ENCODE data around the gene PPM1M. TPM values are rescaled to one million over a fixed set of nuclear protein-coding genes. Genes with fewer than 3 reads are reported as not detected.

PPM1M gene
- polyA plus RNA-seq, 3 donors from 2014 or later, result 57.1 to 83.6 (median 66.8) TPM

DNA sequence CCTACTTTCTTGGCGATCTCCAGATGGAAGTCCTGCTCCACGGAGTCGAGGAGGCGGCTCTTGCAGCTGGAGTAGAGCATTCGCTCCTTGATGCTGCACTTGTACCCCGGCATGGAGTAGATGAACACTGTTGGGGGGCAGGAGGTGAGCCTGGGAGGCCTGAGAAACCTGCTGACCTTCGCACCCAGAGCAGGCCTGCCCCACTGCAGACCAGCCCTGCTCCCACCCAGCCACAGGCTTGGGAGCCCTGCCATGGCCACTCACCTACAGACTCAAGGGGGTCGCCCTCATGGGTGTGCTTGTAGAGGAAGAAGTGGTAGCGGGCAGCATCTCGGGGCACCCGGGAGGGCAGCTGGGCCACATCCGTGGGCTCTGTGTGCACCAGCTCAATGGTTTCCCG, 15.9 kb upstream of the PPM1M start:
- H3K27ac Mint-ChIP-seq, result no peak overlapping the region

DNA sequence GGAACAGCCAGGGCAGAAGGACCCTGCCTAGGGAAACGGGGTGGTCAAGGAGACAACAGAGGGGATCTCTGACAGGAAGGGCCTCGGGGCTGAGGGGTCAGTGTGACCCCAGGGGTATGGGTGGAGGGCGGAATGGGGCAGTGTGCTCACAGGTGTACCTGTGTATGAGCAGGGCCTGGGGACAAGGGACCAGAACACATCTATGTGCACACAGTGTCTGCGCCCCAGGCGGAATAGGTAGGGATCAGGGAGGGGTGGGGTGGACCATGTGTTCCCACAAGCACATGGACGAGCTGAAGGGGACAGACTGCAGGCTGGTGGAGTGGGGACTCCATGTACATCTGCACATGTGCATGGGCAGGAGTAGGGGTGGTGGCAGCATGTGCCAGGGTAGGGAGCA, 15.1 kb upstream of the PPM1M start:
- H3K4me1 Mint-ChIP-seq, result peaks cover 21 to 28% of the 10 kb centered on the region in 2 donors
- H3K27ac Mint-ChIP-seq, result peak overlapping the region in 3 of 6 donors; percentile 13 to 44 (median 32)
- no peaks in the 10 kb centered on the region for H3K9me3 Mint-ChIP-seq
- H3K36me3 Mint-ChIP-seq, result peaks cover 0 to 8% (median 0%) of the 10 kb centered on the region in 3 donors
- no peaks in the 10 kb centered on the region for H3K27me3 Mint-ChIP-seq (ENCODE audit: low read depth in 3 of 3)
- DNase-seq, result no peak
- H3K4me3 Mint-ChIP-seq, result no peak overlapping the region

More for the DNA sequence above, 15.9 kb upstream of the PPM1M start:
- no peak for DNase-seq
- Mint-ChIP-seq H3K36me3 (peaks cover 0 to 8% (median 0%) of the 10 kb centered on the region in 3 donors), H3K4me1 (peaks cover 17 to 21% of the 10 kb centered on the region in 2 donors), H3K27me3 (ENCODE audit: low read depth in 3 of 3) (no peaks in the 10 kb centered on the region), H3K9me3 (no peaks in the 10 kb centered on the region), H3K4me3 (no peak overlapping the region)

DNA sequence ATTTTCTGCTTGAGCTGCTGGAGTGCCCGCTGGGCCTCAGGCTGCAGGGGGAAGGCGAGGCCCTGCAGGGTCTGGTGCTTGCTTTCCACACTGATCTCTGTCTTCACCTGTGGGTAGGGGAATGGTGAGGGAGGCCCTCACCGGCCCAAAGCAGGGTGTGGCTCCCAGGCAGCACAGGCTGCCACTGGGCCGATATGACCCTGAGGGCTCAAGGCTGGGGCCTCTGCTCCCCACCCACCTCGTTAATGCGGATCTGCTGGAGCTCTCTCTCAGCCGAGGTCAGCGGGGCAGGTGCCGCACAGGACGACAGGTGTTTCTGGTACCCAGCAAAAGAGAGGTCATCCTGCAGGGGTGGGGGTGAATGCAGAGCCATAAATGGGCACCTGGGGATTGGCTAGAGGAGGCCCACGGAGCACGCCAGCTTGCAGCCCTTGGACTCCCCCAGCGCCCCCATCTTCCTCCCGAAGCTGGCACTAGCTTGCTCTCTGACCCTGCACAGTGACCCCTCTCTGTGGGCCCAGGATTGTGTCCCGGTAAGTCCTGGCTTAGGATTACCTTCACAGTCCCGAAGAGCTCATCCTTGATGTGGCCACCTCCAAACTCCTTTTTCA, 14.6 kb upstream of the PPM1M start:
- no peak for DNase-seq
- H3K4me1 Mint-ChIP-seq, result peaks cover 26 to 33% of the 10 kb centered on the region in 2 donors
- no peaks in the 10 kb centered on the region for H3K9me3 Mint-ChIP-seq
- H3K27me3 Mint-ChIP-seq (ENCODE audit: low read depth in 3 of 3), result no peaks in the 10 kb centered on the region
- H3K27ac Mint-ChIP-seq, result no peak overlapping the region
- H3K36me3 Mint-ChIP-seq, result peaks cover 0 to 8% (median 0%) of the 10 kb centered on the region in 3 donors
- no peak overlapping the region for H3K4me3 Mint-ChIP-seq

DNA sequence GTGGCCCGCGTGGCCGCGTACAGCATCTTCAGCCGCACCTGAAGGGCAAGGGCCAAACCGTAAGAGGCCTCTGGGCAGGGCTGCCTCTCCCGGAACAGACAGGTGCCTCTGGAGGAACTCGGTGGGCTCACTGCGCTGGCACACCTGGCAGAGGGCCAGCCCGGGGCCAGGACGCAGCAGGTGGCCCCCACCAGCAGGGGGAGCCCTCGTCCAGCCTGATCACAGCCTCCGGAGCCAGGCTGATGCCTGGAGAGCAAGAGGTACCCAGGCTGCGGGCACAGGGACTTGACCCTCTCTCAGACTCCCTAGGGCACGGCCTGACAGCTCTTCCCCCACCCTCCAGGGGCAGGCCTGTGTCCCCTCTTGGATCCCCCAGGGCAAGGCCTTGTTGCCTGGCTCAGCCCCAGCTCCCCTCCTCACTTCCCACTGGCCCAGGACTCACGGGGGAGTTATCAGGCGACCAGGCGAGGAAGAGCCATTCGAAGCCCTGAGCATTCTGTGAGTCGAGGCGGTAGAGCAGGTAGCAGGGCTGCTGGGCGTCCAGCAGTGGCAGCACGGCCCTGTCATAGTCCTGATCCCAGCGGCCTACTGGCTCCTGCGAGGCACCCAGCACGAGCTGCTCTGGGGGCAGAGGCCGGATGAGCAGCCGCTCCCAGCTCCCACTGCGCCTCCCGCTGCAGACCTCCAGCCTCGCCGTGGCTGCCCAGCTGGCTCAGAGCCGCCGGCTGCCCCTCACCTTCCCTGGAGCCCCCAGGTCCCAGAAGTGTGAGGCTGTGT, 13.9 kb upstream of the PPM1M start:
- DNase-seq, result peak; percentile 83 to 86 (median 83)
- H3K4me3 Mint-ChIP-seq, result peak overlapping the region in 2 of 5 donors; percentile 46 to 47
- H3K27ac Mint-ChIP-seq, result peak overlapping the region; percentile 55 to 89 (median 82)
- no peaks in the 10 kb centered on the region for H3K27me3 Mint-ChIP-seq (ENCODE audit: low read depth in 3 of 3)
- H3K36me3 Mint-ChIP-seq, result peaks cover 0 to 8% (median 0%) of the 10 kb centered on the region in 3 donors
- H3K9me3 Mint-ChIP-seq, result no peaks in the 10 kb centered on the region
- peaks cover 33 to 40% of the 10 kb centered on the region in 2 donors for H3K4me1 Mint-ChIP-seq

DNA sequence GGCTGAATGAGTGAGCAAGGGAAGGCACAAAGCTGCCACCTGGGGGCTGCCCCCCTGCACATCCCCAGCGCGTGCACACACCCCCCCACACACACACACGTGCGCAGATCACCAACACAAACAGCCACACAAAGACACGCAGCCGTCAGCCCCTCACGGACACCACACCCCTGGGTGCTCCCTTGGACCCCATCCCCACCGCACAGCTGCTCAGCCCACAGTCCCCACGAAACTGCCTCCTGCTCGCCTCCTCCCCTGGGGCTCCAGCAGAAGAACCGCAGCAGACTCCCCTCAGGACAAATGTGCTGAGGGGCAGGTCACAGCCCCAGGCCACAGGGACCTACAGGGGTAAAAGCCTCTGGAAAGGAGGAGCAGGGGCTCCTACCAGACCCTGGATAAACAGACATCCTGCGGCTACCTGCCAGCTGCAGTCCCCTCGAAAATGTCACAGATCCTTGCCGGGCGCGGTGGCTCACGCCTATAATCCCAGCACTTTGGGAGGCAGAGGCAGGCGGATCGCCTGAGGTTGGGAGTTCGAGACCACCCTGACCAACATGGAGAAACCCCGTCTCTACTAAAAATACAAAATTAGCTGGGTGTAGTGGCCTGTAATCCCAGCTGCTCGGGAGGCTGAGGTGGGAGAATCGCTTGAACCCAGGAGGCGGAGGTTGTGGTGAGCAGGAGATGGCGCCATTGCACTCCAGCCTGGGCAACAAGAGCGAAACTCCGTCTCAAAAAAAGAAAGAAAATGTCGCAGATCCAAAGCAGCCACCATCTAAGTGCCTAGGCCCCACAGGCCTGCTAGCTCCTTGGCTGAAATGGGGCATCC, 13.1 kb upstream of the PPM1M start:
- H3K4me3 Mint-ChIP-seq, result no peak overlapping the region
- DNase-seq, result no peak
- H3K36me3 Mint-ChIP-seq, result peaks cover 0 to 8% (median 0%) of the 10 kb centered on the region in 3 donors
- peak overlapping the region in 1 of 6 donors; percentile 24 for H3K27ac Mint-ChIP-seq
- no peaks in the 10 kb centered on the region for H3K27me3 Mint-ChIP-seq (ENCODE audit: low read depth in 3 of 3)
- H3K9me3 Mint-ChIP-seq, result no peaks in the 10 kb centered on the region
- peaks cover 38 to 47% of the 10 kb centered on the region in 2 donors for H3K4me1 Mint-ChIP-seq

DNA sequence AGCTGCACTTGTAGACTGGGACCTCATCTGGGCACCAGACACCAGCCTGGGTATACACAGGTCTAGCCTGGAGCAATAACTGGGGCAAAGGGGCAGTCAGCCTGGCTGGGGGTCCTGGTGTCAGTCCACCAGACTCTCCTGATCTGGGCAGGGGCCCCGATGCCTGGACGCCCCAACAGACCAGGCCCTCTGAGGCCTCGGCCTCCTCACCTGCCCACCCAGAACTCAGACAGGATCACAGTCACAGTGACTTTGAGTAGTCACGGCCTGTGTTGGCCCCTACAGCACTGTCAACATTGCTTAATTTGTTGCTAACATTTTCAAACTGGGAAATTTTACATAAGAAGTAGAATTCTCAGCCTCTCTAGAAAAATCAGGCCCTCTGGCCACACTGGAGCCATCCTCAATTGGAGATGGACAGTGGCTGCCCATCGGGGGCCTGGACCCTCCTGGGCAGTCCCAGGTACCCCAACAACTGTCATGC, 12.4 kb upstream of the PPM1M start:
- Mint-ChIP-seq H3K4me1 (peaks cover 43 to 53% of the 10 kb centered on the region in 2 donors), H3K9me3 (no peaks in the 10 kb centered on the region), H3K4me3 (no peak overlapping the region), H3K27me3 (ENCODE audit: low read depth in 3 of 3) (no peaks in the 10 kb centered on the region), H3K27ac (peak overlapping the region in 2 of 6 donors; percentile 55 to 61), H3K36me3 (peaks cover 0 to 5% (median 0%) of the 10 kb centered on the region in 3 donors)
- DNase-seq, result no peak

DNA sequence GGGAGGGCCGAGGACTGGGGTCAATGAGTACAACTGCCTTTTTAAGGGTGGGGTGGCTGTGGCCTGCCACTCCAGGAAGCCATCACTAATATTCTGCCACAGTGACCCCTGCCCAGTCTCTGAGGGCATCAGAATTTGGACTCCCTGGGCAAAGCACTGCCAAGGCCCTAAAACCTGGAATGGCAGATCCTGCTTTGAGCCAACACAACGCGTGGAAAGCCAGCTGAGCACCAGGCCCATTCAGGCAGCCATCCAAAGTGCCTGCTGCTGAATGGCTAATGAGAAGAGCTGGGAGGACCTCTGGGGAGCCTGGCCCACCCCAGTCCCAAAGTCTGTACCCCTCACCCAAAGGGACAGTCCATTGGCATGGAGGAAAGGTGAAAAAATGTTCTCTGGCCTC, 11.6 kb upstream of the PPM1M start:
- DNase-seq, result no peak
- H3K36me3 Mint-ChIP-seq, result peaks cover 0 to 5% (median 0%) of the 10 kb centered on the region in 3 donors
- peaks cover 48 to 58% of the 10 kb centered on the region in 2 donors for H3K4me1 Mint-ChIP-seq
- peaks cover 0 to 3% (median 3%) of the 10 kb centered on the region in 3 donors for H3K27me3 Mint-ChIP-seq (ENCODE audit: low read depth in 3 of 3)
- H3K4me3 Mint-ChIP-seq, result no peak overlapping the region
- no peaks in the 10 kb centered on the region for H3K9me3 Mint-ChIP-seq
- H3K27ac Mint-ChIP-seq, result peak overlapping the region in 5 of 6 donors; percentile 31 to 80 (median 55)

DNA sequence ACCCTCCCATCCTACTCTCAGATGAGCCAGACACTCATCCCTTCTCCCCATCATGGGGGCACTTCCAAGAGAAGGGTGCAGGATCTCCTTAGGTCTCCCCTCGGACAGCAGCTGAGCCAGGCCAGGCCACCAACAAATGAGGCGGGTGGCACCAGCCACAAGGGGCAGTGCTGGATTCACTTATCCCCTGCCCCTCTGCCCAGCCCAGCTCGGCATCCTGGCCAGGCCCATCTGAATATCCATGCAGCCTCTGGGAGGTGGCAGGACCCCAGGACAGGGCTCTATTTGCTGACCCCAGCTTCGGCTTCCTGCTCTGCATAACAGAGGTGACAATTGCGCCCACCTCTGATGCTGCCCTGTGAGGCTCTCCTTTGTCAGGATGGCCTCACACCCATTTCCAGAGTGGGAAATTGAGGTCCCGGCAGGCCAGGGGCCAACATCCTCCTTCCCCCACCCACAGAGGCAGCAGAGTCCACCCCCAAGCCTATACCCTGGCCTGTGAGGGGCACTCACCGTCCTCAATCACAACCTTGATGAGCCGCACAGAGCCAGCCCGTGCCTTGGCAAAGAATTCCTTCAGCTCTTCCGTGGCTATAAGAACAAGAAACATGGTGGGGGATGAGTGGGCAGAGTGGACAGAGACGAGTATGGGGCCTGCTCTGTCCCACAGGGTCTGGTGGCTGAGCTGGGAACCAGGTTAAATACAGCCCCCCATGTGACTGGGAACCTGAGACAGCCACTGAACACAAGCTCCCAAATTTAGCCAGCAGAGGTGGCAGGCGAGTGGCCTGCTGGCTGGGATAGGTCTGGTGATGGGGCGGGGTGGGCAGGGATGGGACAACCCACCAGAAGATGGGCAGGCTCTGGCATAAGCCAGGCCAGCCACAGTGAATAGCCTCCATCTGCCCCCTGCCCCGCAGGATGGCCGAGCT, 10.8 kb upstream of the PPM1M start:
- H3K36me3 Mint-ChIP-seq, result peaks cover 0 to 5% (median 0%) of the 10 kb centered on the region in 3 donors
- peaks cover 55 to 64% of the 10 kb centered on the region in 2 donors for H3K4me1 Mint-ChIP-seq
- no peak overlapping the region for H3K4me3 Mint-ChIP-seq
- H3K9me3 Mint-ChIP-seq, result no peaks in the 10 kb centered on the region
- H3K27ac Mint-ChIP-seq, result peak overlapping the region; percentile 40 to 80 (median 74)
- DNase-seq, result no peak
- H3K27me3 Mint-ChIP-seq (ENCODE audit: low read depth in 3 of 3), result peaks cover 0 to 8% (median 6%) of the 10 kb centered on the region in 3 donors

DNA sequence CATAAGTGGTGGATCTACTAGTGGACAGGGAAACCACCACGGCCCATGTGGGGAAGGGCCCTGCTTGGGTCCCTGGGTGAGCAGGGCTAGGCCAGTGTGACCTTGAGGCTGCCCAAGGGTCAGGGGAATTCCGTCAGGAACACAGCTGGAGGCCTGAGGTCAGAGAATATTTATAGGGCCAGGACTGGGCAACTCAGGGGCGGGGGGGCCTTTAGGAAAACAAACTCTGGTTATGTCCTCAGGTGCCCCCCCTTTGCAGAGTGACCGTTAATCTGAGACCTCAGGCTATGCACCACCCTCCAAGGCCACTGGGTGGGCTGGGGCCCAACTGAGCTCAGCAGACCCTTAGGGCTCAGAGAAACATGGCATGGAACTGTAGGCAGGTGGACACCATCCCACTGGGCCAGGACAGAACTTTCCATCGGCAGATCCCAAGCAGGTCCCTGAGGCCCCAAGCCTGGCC, 9.1 kb upstream of the PPM1M start:
- Mint-ChIP-seq H3K36me3 (peaks cover 0 to 6% (median 0%) of the 10 kb centered on the region in 3 donors), H3K27ac (peak overlapping the region in 5 of 6 donors; percentile 42 to 77 (median 73)), H3K27me3 (ENCODE audit: low read depth in 3 of 3) (peaks cover 0 to 8% (median 8%) of the 10 kb centered on the region in 3 donors), H3K4me3 (peak overlapping the region in 4 of 5 donors; percentile 21 to 99 (median 43)), H3K4me1 (peaks cover 69 to 78% of the 10 kb centered on the region in 2 donors), H3K9me3 (no peaks in the 10 kb centered on the region)
- DNase-seq, result no peak

DNA sequence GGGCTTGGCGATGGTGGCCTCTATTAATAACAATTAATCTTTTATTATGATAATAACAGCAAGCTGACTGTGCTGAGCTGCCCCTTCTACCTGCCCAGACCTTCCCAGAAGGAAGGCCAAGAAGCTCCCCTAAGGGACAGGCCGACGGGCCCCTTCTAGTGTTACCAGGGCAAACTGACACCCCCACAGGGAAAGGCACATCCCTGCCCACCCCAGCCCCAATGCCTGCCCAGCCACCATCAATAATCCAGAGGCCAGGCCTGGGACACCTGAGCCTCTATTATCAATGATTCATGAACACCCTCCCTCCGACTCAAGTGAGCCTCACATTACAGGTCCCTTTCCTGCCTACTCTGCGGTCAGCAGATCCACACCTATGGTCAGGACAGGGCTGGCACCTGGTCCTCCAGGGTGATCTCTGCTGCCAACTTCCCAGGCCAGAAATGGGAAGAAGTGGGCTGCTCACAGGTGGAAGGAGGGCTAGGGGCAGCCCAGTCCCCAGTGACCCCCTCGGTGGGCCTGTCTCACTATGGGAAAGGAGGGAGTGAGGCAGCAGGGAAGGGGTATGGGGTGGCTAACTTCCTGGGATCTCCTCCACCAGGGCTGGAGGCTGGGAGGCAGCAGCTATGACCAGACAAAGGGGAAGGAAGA, 8.4 kb upstream of the PPM1M start:
- peaks cover 64 to 78% of the 10 kb centered on the region in 2 donors for H3K4me1 Mint-ChIP-seq
- no peak for DNase-seq
- peak overlapping the region in 4 of 6 donors; percentile 40 to 80 (median 74) for H3K27ac Mint-ChIP-seq
- peak overlapping the region; percentile 38 to 99 (median 97) for H3K4me3 Mint-ChIP-seq
- H3K9me3 Mint-ChIP-seq, result no peaks in the 10 kb centered on the region
- H3K27me3 Mint-ChIP-seq (ENCODE audit: low read depth in 3 of 3), result peaks cover 0 to 8% (median 8%) of the 10 kb centered on the region in 3 donors
- peaks cover 0 to 3% (median 0%) of the 10 kb centered on the region in 3 donors for H3K36me3 Mint-ChIP-seq

DNA sequence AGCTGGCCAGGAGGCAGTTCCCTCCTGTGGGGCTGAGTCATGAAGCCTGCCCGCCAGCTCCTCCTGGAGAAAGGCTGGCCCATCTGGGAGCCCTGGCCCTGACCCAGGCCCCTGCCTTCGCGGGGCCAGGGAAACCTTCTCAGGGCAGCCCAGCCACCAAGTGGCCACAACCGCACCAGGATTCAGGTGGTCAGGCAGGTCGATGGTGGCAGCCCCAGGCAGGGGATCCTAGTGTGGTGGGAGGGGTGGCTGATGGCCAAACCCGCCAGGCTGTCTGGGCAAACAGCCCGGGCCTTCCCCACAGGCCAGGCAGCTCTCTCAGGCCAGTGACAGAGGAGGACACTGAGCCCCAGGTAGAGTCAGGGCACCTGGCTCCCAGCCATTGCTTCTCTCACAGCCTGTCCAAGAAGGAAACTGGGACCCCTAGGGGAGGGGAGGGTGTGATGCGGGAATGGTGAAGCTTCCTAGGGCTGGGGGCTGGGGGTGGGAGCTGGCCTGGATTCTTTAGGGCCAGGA, 7.8 kb upstream of the PPM1M start:
- DNase-seq, result no peak
- H3K36me3 Mint-ChIP-seq, result peaks cover 0 to 3% (median 0%) of the 10 kb centered on the region in 3 donors
- no peaks in the 10 kb centered on the region for H3K9me3 Mint-ChIP-seq
- peak overlapping the region; percentile 94 to 100 (median 98) for H3K4me3 Mint-ChIP-seq
- peaks cover 61 to 79% of the 10 kb centered on the region in 2 donors for H3K4me1 Mint-ChIP-seq
- H3K27me3 Mint-ChIP-seq (ENCODE audit: low read depth in 3 of 3), result peaks cover 0 to 8% (median 8%) of the 10 kb centered on the region in 3 donors
- peak overlapping the region in 5 of 6 donors; percentile 90 to 97 (median 94) for H3K27ac Mint-ChIP-seq

Data from immature natural killer cell (primary cell).